ENCODE results near the gene SP100.

The SP100 gene

GRCh38 chr2:230447455-230448451, 31.8 kb downstream of the SP100 start:
- Histone ChIP-seq H3K36me3 (ENCODE audit: control insufficient read depth, insufficient read depth, low read length) (no peaks in the 10 kb centered on the region), H3K9me3 (ENCODE audit: control insufficient read depth, low read length) (no peaks in the 10 kb centered on the region), H3K27me3 (ENCODE audit: control insufficient read depth, insufficient read depth, low read length) (no peaks in the 10 kb centered on the region), H3K4me1 (ENCODE audit: control insufficient read depth, insufficient read depth, low read length) (no peaks in the 10 kb centered on the region), H3K9ac (ENCODE audit: low read length) (no peak overlapping the region), H3K4me3 (ENCODE audit: low read length) (no peak overlapping the region)

GRCh38 chr2:230449901-230450467, 34.0 kb downstream of the SP100 start:
- Histone ChIP-seq H3K9ac (ENCODE audit: low read length) (no peak overlapping the region), H3K36me3 (ENCODE audit: control insufficient read depth, insufficient read depth, low read length) (no peaks in the 10 kb centered on the region), H3K27me3 (ENCODE audit: control insufficient read depth, insufficient read depth, low read length) (no peaks in the 10 kb centered on the region), H3K9me3 (ENCODE audit: control insufficient read depth, low read length) (no peaks in the 10 kb centered on the region), H3K4me1 (ENCODE audit: control insufficient read depth, insufficient read depth, low read length) (no peaks in the 10 kb centered on the region), H3K4me3 (ENCODE audit: low read length) (no peak overlapping the region)

- Histone ChIP-seq H3K27me3 (ENCODE audit: control insufficient read depth, insufficient read depth, low read length) (no peaks in the 10 kb centered on the region), H3K4me1 (ENCODE audit: control insufficient read depth, insufficient read depth, low read length) (no peaks in the 10 kb centered on the region), H3K9ac (ENCODE audit: low read length) (no peak overlapping the region), H3K36me3 (ENCODE audit: control insufficient read depth, insufficient read depth, low read length) (no peaks in the 10 kb centered on the region), H3K9me3 (ENCODE audit: control insufficient read depth, low read length) (no peaks in the 10 kb centered on the region), H3K4me3 (ENCODE audit: low read length) (no peak overlapping the region)
Measured at GRCh38 chr2:230453006-230453405, 37.0 kb downstream of the SP100 start.

GRCh38 chr2:230455005-230455684, 39.1 kb downstream of the SP100 start:
- Histone ChIP-seq H3K4me1 (ENCODE audit: control insufficient read depth, insufficient read depth, low read length) (no peaks in the 10 kb centered on the region), H3K4me3 (ENCODE audit: low read length) (no peak overlapping the region), H3K36me3 (ENCODE audit: control insufficient read depth, insufficient read depth, low read length) (no peaks in the 10 kb centered on the region), H3K9ac (ENCODE audit: low read length) (no peak overlapping the region), H3K27me3 (ENCODE audit: control insufficient read depth, insufficient read depth, low read length) (no peaks in the 10 kb centered on the region), H3K9me3 (ENCODE audit: control insufficient read depth, low read length) (no peaks in the 10 kb centered on the region)

- H3K36me3 ChIP-seq (ENCODE audit: control insufficient read depth, insufficient read depth, low read length): peaks cover 5% of the 10 kb centered on the region
- no peaks in the 10 kb centered on the region for H3K4me1 ChIP-seq (ENCODE audit: control insufficient read depth, insufficient read depth, low read length)
- H3K9me3 ChIP-seq (ENCODE audit: control insufficient read depth, low read length): no peaks in the 10 kb centered on the region
- H3K9ac ChIP-seq (ENCODE audit: low read length): no peak overlapping the region
- H3K27me3 ChIP-seq (ENCODE audit: control insufficient read depth, insufficient read depth, low read length): no peaks in the 10 kb centered on the region
- no peak overlapping the region for H3K4me3 ChIP-seq (ENCODE audit: low read length)
Measured at GRCh38 chr2:230457073-230457768, 41.2 kb downstream of the SP100 start.

GRCh38 chr2:230457793-230458192, 41.8 kb downstream of the SP100 start:
- Histone ChIP-seq H3K27me3 (ENCODE audit: control insufficient read depth, insufficient read depth, low read length) (no peaks in the 10 kb centered on the region), H3K36me3 (ENCODE audit: control insufficient read depth, insufficient read depth, low read length) (peaks cover 5% of the 10 kb centered on the region)

GRCh38 chr2:230459216-230459615, 43.2 kb downstream of the SP100 start:
- Histone ChIP-seq H3K9ac (ENCODE audit: low read length) (no peak overlapping the region), H3K36me3 (ENCODE audit: control insufficient read depth, insufficient read depth, low read length) (peaks cover 5% of the 10 kb centered on the region), H3K27me3 (ENCODE audit: control insufficient read depth, insufficient read depth, low read length) (no peaks in the 10 kb centered on the region), H3K4me3 (ENCODE audit: low read length) (no peak overlapping the region), H3K9me3 (ENCODE audit: control insufficient read depth, low read length) (no peaks in the 10 kb centered on the region), H3K4me1 (ENCODE audit: control insufficient read depth, insufficient read depth, low read length) (no peaks in the 10 kb centered on the region)

More at GRCh38 chr2:230457793-230458192, 41.8 kb downstream of the SP100 start:
- H3K4me3 ChIP-seq (ENCODE audit: low read length): no peak overlapping the region
- no peaks in the 10 kb centered on the region for H3K9me3 ChIP-seq (ENCODE audit: control insufficient read depth, low read length)
- H3K4me1 ChIP-seq (ENCODE audit: control insufficient read depth, insufficient read depth, low read length): no peaks in the 10 kb centered on the region
- no peak overlapping the region for H3K9ac ChIP-seq (ENCODE audit: low read length)

GRCh38 chr2:230471074-230471473, 55.1 kb downstream of the SP100 start:
- no peaks in the 10 kb centered on the region for H3K9me3 ChIP-seq (ENCODE audit: control insufficient read depth, low read length)
- no peaks in the 10 kb centered on the region for H3K36me3 ChIP-seq (ENCODE audit: control insufficient read depth, insufficient read depth, low read length)
- H3K4me1 ChIP-seq (ENCODE audit: control insufficient read depth, insufficient read depth, low read length): no peaks in the 10 kb centered on the region
- H3K9ac ChIP-seq (ENCODE audit: low read length): no peak overlapping the region
- H3K27me3 ChIP-seq (ENCODE audit: control insufficient read depth, insufficient read depth, low read length): no peaks in the 10 kb centered on the region
- no peak overlapping the region for H3K4me3 ChIP-seq (ENCODE audit: low read length)

- Histone ChIP-seq H3K36me3 (ENCODE audit: control insufficient read depth, insufficient read depth, low read length) (no peaks in the 10 kb centered on the region), H3K4me1 (ENCODE audit: control insufficient read depth, insufficient read depth, low read length) (no peaks in the 10 kb centered on the region), H3K9ac (ENCODE audit: low read length) (no peak overlapping the region), H3K9me3 (ENCODE audit: control insufficient read depth, low read length) (no peaks in the 10 kb centered on the region), H3K27me3 (ENCODE audit: control insufficient read depth, insufficient read depth, low read length) (no peaks in the 10 kb centered on the region), H3K4me3 (ENCODE audit: low read length) (no peak overlapping the region)
Measured at GRCh38 chr2:230472621-230473018, 56.6 kb downstream of the SP100 start.

GRCh38 chr2:230473378-230473777, 57.4 kb downstream of the SP100 start:
- Histone ChIP-seq H3K9me3 (ENCODE audit: control insufficient read depth, low read length) (no peaks in the 10 kb centered on the region), H3K9ac (ENCODE audit: low read length) (no peak overlapping the region), H3K4me3 (ENCODE audit: low read length) (no peak overlapping the region), H3K27me3 (ENCODE audit: control insufficient read depth, insufficient read depth, low read length) (no peaks in the 10 kb centered on the region), H3K4me1 (ENCODE audit: control insufficient read depth, insufficient read depth, low read length) (no peaks in the 10 kb centered on the region), H3K36me3 (ENCODE audit: control insufficient read depth, insufficient read depth, low read length) (no peaks in the 10 kb centered on the region)

GRCh38 chr2:230475143-230475542, 59.1 kb downstream of the SP100 start:
- H3K9ac ChIP-seq (ENCODE audit: low read length): no peak overlapping the region
- H3K36me3 ChIP-seq (ENCODE audit: control insufficient read depth, insufficient read depth, low read length): no peaks in the 10 kb centered on the region
- no peaks in the 10 kb centered on the region for H3K4me1 ChIP-seq (ENCODE audit: control insufficient read depth, insufficient read depth, low read length)
- H3K4me3 ChIP-seq (ENCODE audit: low read length): no peak overlapping the region
- H3K9me3 ChIP-seq (ENCODE audit: control insufficient read depth, low read length): no peaks in the 10 kb centered on the region
- no peaks in the 10 kb centered on the region for H3K27me3 ChIP-seq (ENCODE audit: control insufficient read depth, insufficient read depth, low read length)

Data from mucosa of stomach (tissue), 1 donor.